GM12878 (cell line): ENCODE data around the gene RTEL1. TPM values are rescaled to one million over a fixed set of nuclear protein-coding genes. Genes with fewer than 3 reads are reported as not detected.
A peak's percentile ranks its signal among the peaks of the same experiment; 100 is the strongest.

Source experiments
- ATAC-seq: fragments of 200-7000 bp; cut with Tn5 transposase; 3 replicates; pipeline ENCODE4 v1.9.1; 2020; ENCODE audit warnings: mild to moderate bottlenecking, moderate library complexity
- BruUV-seq: library from RNA; stranded (reverse); fragments of 400-500 nt; replicated peaks from 2 replicates; lab custom pipeline; 2021; lab: Mats Ljungman, UMichigan
- CTCF ChIA-PET: fragments of 300-600 bp; sonication (Branson Sonifier 250); formaldehyde crosslinking; extraction: SDS; loops from one replicate; lab custom pipeline; 2021; ENCODE audit warnings: inconsistent platforms; lab: Yijun Ruan, JAX
- POLR2A ChIA-PET: fragments of 350-600 bp; formaldehyde crosslinking; extraction: SDS; loops from one replicate; lab custom pipeline; 2021; ENCODE audit warnings: inconsistent platforms; lab: Charles Lee
- RAD21 ChIA-PET: fragments of 300-600 bp; sonication (Branson Sonifier 250); formaldehyde crosslinking; loops from one replicate; lab custom pipeline; 2023; ENCODE audit warnings: antibody characterized with exemption; ENCODE audit not compliant: unreplicated experiment; lab: Charles Lee
- SMC1A ChIA-PET: fragments of 300-600 bp; sonication (Branson Sonifier 250); formaldehyde crosslinking; loops from one replicate; lab custom pipeline; 2023; ENCODE audit not compliant: unreplicated experiment, uncharacterized antibody; lab: Charles Lee
- DNase-seq: peaks from one replicate; pipeline ENCODE4 v3.0.0-alpha.2; 2011; ENCODE audit warnings: low read depth, low spot score
- FAIRE-seq: peaks from 3 replicates; lab custom pipeline; 2011; peaks lifted over from hg19 to GRCh38; lab: Jason Lieb, UNC
- H2AFZ ChIP-seq: 2 replicates; pipeline ENCODE4 v1.6.0; 2011; ENCODE audit warnings: low read depth, low read length, control low read depth; ENCODE audit not compliant: control insufficient read depth
- H3K27ac ChIP-seq: 2 replicates; pipeline ENCODE4 v1.5.1; 2011; ENCODE audit warnings: control low read depth; ENCODE audit not compliant: control insufficient read depth, insufficient read depth
- H3K27me3 ChIP-seq, 2 experiments: replicated peaks in 1 of 2; 2 replicates each; pipeline versions ENCODE4 v1.6.0 to v1.6.1; 2011; ENCODE audit warnings: low read length in 1 of 2; ENCODE audit not compliant: control insufficient read depth in 2 of 2, insufficient read depth in 2 of 2
- H3K36me3 ChIP-seq, 2 experiments: 2 replicates each; pipeline ENCODE4 v1.5.1; 2011; ENCODE audit warnings: low read length in 1 of 2; ENCODE audit not compliant: control insufficient read depth in 2 of 2, insufficient read depth in 2 of 2
- H3K4me1 ChIP-seq: 2 replicates; pipeline ENCODE4 v1.6.1; 2011; ENCODE audit warnings: mild to moderate bottlenecking, low read length, moderate library complexity, mixed read lengths; ENCODE audit not compliant: control insufficient read depth, insufficient read depth
- H3K4me2 ChIP-seq: 2 replicates; pipeline ENCODE4 v1.6.0; 2011; ENCODE audit warnings: control low read depth; ENCODE audit not compliant: control insufficient read depth, insufficient read depth
- H3K4me3 ChIP-seq: fragments of 200-600 bp; sonication (generic); 2 replicates; pipeline ENCODE4 v1.5.1; 2016
- H3K79me2 ChIP-seq: 2 replicates; pipeline ENCODE4 v1.6.0; 2011; ENCODE audit warnings: low read length; ENCODE audit not compliant: control insufficient read depth, insufficient read depth
- H3K9ac ChIP-seq: 2 replicates; pipeline ENCODE4 v1.8.0; 2011; ENCODE audit warnings: low read length, control low read depth, mixed read lengths; ENCODE audit not compliant: control insufficient read depth, insufficient read depth
- H3K9me3 ChIP-seq: replicated peaks from 3 replicates; pipeline ENCODE4 v1.5.1; 2011; ENCODE audit warnings: mild to moderate bottlenecking, low read length; ENCODE audit not compliant: control insufficient read depth, insufficient read depth
- H4K20me1 ChIP-seq: 2 replicates; pipeline ENCODE4 v1.6.0; 2011; ENCODE audit not compliant: control insufficient read depth, insufficient read depth
- ATF3 ChIP-seq: IDR thresholded peaks from 2 replicates; pipeline ENCODE4 v1.6.1; 2011; ENCODE audit warnings: low read depth, mild to moderate bottlenecking, low read length, moderate library complexity, borderline replicate concordance; ENCODE audit errors: extremely low read depth
- BCLAF1 ChIP-seq: fragments of 450-650 bp; IDR thresholded peaks from 2 replicates; pipeline ENCODE4 v1.6.1; 2017; ENCODE audit warnings: antibody characterized with exemption, mild to moderate bottlenecking, moderate library complexity
- EED ChIP-seq: sonication (generic); IDR thresholded peaks from 2 replicates; pipeline ENCODE4 v1.6.1; 2016; ENCODE audit warnings: antibody characterized with exemption, low read depth
- EGR1 ChIP-seq, 2 experiments: IDR thresholded peaks; 1 replicate in 1 of 2; 2 replicates in 1 of 2; pipeline ENCODE4 v1.6.1; 2011 to 2012; ENCODE audit warnings: low read depth in 2 of 2, low read length in 2 of 2, borderline replicate concordance in 1 of 2, mild to moderate bottlenecking in 1 of 2, moderate library complexity in 1 of 2
- ESRRA ChIP-seq: IDR thresholded peaks from 2 replicates; pipeline ENCODE4 v1.6.1; 2012; ENCODE audit warnings: mild to moderate bottlenecking, low read length, improper control_type of control experiment
- HCFC1 ChIP-seq: fragments of 150-350 bp; IDR thresholded peaks from 2 replicates; pipeline ENCODE4 v1.6.1; 2014; ENCODE audit warnings: low read length
- JUNB ChIP-seq: IDR thresholded peaks from 2 replicates; pipeline ENCODE4 v1.6.1; 2016; ENCODE audit warnings: antibody characterized with exemption, mild to moderate bottlenecking
- NFXL1 ChIP-seq: fragments of 450-650 bp; IDR thresholded peaks from 2 replicates; pipeline ENCODE4 v1.6.1; 2017; ENCODE audit warnings: antibody characterized with exemption, mild to moderate bottlenecking, borderline replicate concordance
- NFYA ChIP-seq: IDR thresholded peaks from 2 replicates; pipeline ENCODE4 v1.6.1; 2011; ENCODE audit warnings: low read depth, mild to moderate bottlenecking, low read length, improper control_type of control experiment, borderline replicate concordance
- POLR2A ChIP-seq: IDR thresholded peaks from 2 replicates; pipeline ENCODE4 v1.6.1; 2011; ENCODE audit warnings: low read depth, mild to moderate bottlenecking, low read length
- POLR2AphosphoS5 ChIP-seq: IDR thresholded peaks from 2 replicates; pipeline ENCODE4 v1.6.1; 2011; ENCODE audit warnings: mild to moderate bottlenecking, low read length, inconsistent platforms
- SMC3 ChIP-seq: IDR thresholded peaks from 2 replicates; pipeline ENCODE4 v1.6.1; 2011; ENCODE audit warnings: low read length, improper control_type of control experiment, borderline replicate concordance
- TCF7 ChIP-seq: IDR thresholded peaks from 2 replicates; pipeline ENCODE4 v1.6.1; 2014; ENCODE audit warnings: antibody characterized with exemption, borderline replicate concordance
- YBX1 ChIP-seq: fragments of 450-650 bp; IDR thresholded peaks from 2 replicates; pipeline ENCODE4 v1.6.1; 2016; ENCODE audit warnings: antibody characterized with exemption
- ZNF24 ChIP-seq: fragments of 450-650 bp; IDR thresholded peaks from 2 replicates; pipeline ENCODE4 v1.6.1; 2017; ENCODE audit warnings: antibody characterized with exemption, mild to moderate bottlenecking
- WGBS: methylation state at CpG from one replicate; pipeline ENCODE4 v1.1.6; 2016; ENCODE audit warnings: low lambda C conversion rate; ENCODE audit not compliant: insufficient replicate concordance, insufficient coverage; ENCODE audit errors: missing lambda C conversion rate; 5-methylcytosine and 5-hydroxymethylcytosine counted together
- in situ Hi-C: fragments of 300-500 bp; cut with MboI; formaldehyde crosslinking; loops from 9 replicates; pipeline ENCODE4 v1.14.3; 2018; ENCODE audit warnings: mixed read lengths
- intact Hi-C: fragments of 100-400 bp; cut with micrococcal nuclease; formaldehyde crosslinking; loops from one replicate; pipeline ENCODE4 v1.14.2; 2022; ENCODE audit not compliant: unreplicated experiment
- polyA plus RNA-seq, 11 experiments: library from polyadenylated mRNA; depleted of rRNA in 4 of 11; unstranded in 6 of 11; stranded (reverse) in 5 of 11; fragments of >200 nt; fragmentation: Nextera tagmentation in 4 of 11; fragmentation: Illumina TruSeq in 1 of 11; extraction: Ambion mirVana in 4 of 11; extraction: Trizol in 1 of 11; gene quantifications; 1 replicate in 1 of 11; 2 replicates in 10 of 11; pipeline versions ENCODE4 v1.2.1 to v1.2.3, GENCODE V29; 2011 to 2016; ENCODE audit warnings: inconsistent platforms in 2 of 11, missing spikeins in 2 of 11, low read depth in 1 of 11
- total RNA-seq, 4 experiments: library from RNA; depleted of rRNA in 3 of 4; stranded (reverse); fragments of >200 nt in 3 of 4; fragmentation: Illumina TruSeq in 1 of 4; extraction: Trizol in 1 of 4; gene quantifications; 2 replicates each; pipeline versions ENCODE4 v1.2.1 to v1.2.3, GENCODE V29; 2013 to 2021

The RTEL1 gene
- total and polyA plus RNA-seq, 10 of the 15 experiments (the other 5 are each of a cell fraction or from before 2014, with no cell fraction given) = 0.40 to 37.2 (median 15.6) TPM; not detected in 1

- TF ChIP-seq ZNF24 = no peak
- no peak for TF ChIP-seq SMC3
- TF ChIP-seq, all 136 proteins: peak for 47
Observed at GRCh38 chr20:63707558-63708300, 49.6 kb downstream of the RTEL1 start, which contains the start of the genes ARFRP1 and ZGPAT (continued).

- Histone ChIP-seq H3K9me3 (peaks cover 7% of the 10 kb centered on the region; the same call in 2 of the 3 replicates), H2AFZ (peak overlapping the region; percentile 41), H3K27me3 (no peaks in the 10 kb centered on the region), H3K4me3 (peak overlapping the region; percentile 89), H4K20me1 (no peaks in the 10 kb centered on the region), H3K9ac (peak overlapping the region; percentile 77), H3K27ac (peak overlapping the region; percentile 67), H3K4me1 (peaks cover 12% of the 10 kb centered on the region), H3K79me2 (peaks cover 50% of the 10 kb centered on the region), H3K4me2 (peak overlapping the region; percentile 72), H3K36me3 (peaks cover 5 to 27% of the 10 kb centered on the region in 2 experiments)
- in situ Hi-C loops = loop anchor here (5.0 kb wide), 1 partner anchor 149 kb away; no protein-coding TSS in a partner anchor
- POLR2A ChIA-PET = interaction anchor here (1.0 to 1.6 kb wide), 7 partner anchors 28 to 188 kb away, joined by 3 to 5 read pairs (median 3); partner anchors contain the start of genes LIME1, RTEL1, SLC2A4RG and TPD52L2
- FAIRE-seq = no peak
- RAD21 ChIA-PET = interaction anchor here (0.6 to 2.4 kb wide), 17 partner anchors 10 to 353 kb away, joined by 3 to 32 read pairs (median 4); partner anchors contain the start of genes LIME1, PRPF6, PTK6 and RTEL1
- 50% methylated on average over 46 of the region's 67 CpGs for WGBS
- intact Hi-C loops = no loop called here
- DNase-seq = no peak
- CTCF ChIA-PET = interaction anchor here (0.9 to 3.3 kb wide), 16 partner anchors 10 to 269 kb away, joined by 3 to 28 read pairs (median 5); partner anchors contain the start of genes LIME1, RTEL1, SLC2A4RG and TPD52L2
- SMC1A ChIA-PET = interaction anchor here (0.6 to 2.6 kb wide), 8 partner anchors 11 to 156 kb away, joined by 3 to 14 read pairs (median 5); partner anchors contain the start of genes LIME1 and TPD52L2
- TSS peak; percentile 65 for BruUV-seq
- no peak; the same call in 2 of the 3 replicates for ATAC-seq
- no peak for TF ChIP-seq NFYA
- no peak for TF ChIP-seq ATF3
- no peak for TF ChIP-seq POLR2AphosphoS5
- TF ChIP-seq EED = no peak
- no peak for TF ChIP-seq JUNB
- no peak for TF ChIP-seq NFXL1
- TF ChIP-seq HCFC1 = no peak
- no peak for TF ChIP-seq EGR1 (IDR thresholded peaks at IDR 0.05; ENCODE audit: borderline replicate concordance in 1 of 2, low read depth in 2 of 2, low read length in 2 of 2)
- no peak for TF ChIP-seq POLR2A
- no peak for TF ChIP-seq YBX1
- TF ChIP-seq BCLAF1 = no peak
- no peak for TF ChIP-seq ESRRA
- TF ChIP-seq TCF7 = no peak
Observed at GRCh38 chr20:63708301-63709148, 50.4 kb downstream of the RTEL1 start.
